Colonic mucosa (tissue), 4 donors: ENCODE measurements around the gene LRRFIP1. TPM values are rescaled to one million over a fixed set of nuclear protein-coding genes. Genes with fewer than 3 reads are reported as not detected.

ENCODE experiments used
- DNase-seq: peaks from one replicate; pipeline ENCODE4 v3.0.0-alpha.2; 2020
- H3K27ac ChIP-seq: fragments of 200-600 bp; one replicate; pipeline ENCODE4 v1.8.0; 2021
- H3K27me3 ChIP-seq: fragments of 200-600 bp; one replicate; pipeline ENCODE4 v1.8.0; 2021
- H3K36me3 ChIP-seq: fragments of 200-600 bp; one replicate; pipeline ENCODE4 v1.8.0; 2021
- H3K4me1 ChIP-seq: fragments of 200-600 bp; one replicate; pipeline ENCODE4 v1.8.0; 2021; ENCODE audit warnings: mild to moderate bottlenecking
- H3K4me3 ChIP-seq: fragments of 200-600 bp; one replicate; pipeline ENCODE4 v1.8.0; 2021
- H3K9ac ChIP-seq, 2 donors: one replicate each; pipeline ENCODE4 v1.7.0; 2013; ENCODE audit warnings: control low read depth in 2 of 2, low read depth in 2 of 2, low read length in 2 of 2
- H3K9me3 ChIP-seq: fragments of 200-600 bp; one replicate; pipeline ENCODE4 v1.8.0; 2021
- CTCF ChIP-seq: fragments of 200-600 bp; IDR thresholded peaks from one replicate; pipeline ENCODE4 v1.8.0; 2022; ENCODE audit warnings: antibody characterized with exemption, mild to moderate bottlenecking
- intact Hi-C: fragments of 100-400 bp; cut with DNase I; formaldehyde crosslinking; loops from one replicate; pipeline ENCODE4 v1.14.1; 2022
- total RNA-seq, 2 donors: library from RNA; stranded (reverse); fragmentation: NEBNext Ultra II Directional in 1 of 2; extraction: Animal tissue kit (Norgen Biotek cat#: 25700) in 1 of 2; gene quantifications; one replicate each; pipeline ENCODE4 v1.2.1, GENCODE V29; 2021
- donor health status: healthy.
- donor health status: DM: no; HTN: no; CAD: no.
- donor health status: DM: no; HTN: no; CAD: no.

LRRFIP1 gene
- total RNA-seq, 2 donors from 2014 or later, result 114 to 133 TPM

GRCh38 chr2:237744270-237744612, 116.9 kb downstream of the LRRFIP1 start:
- no peak for TF ChIP-seq CTCF
- Histone ChIP-seq H3K27ac (peak overlapping the region; percentile 43), H3K27me3 (no peaks in the 10 kb centered on the region), H3K36me3 (peaks cover 3% of the 10 kb centered on the region), H3K4me3 (no peak overlapping the region), H3K9me3 (no peaks in the 10 kb centered on the region), H3K4me1 (peaks cover 12% of the 10 kb centered on the region), H3K9ac (peak overlapping the region in 1 of 2 donors; percentile 13)
- DNase-seq, result no peak
- intact Hi-C loops, result loop anchor here (5.0 to 10.0 kb wide), 2 partner anchors 147 to 229 kb away; no protein-coding TSS in a partner anchor

DNA sequence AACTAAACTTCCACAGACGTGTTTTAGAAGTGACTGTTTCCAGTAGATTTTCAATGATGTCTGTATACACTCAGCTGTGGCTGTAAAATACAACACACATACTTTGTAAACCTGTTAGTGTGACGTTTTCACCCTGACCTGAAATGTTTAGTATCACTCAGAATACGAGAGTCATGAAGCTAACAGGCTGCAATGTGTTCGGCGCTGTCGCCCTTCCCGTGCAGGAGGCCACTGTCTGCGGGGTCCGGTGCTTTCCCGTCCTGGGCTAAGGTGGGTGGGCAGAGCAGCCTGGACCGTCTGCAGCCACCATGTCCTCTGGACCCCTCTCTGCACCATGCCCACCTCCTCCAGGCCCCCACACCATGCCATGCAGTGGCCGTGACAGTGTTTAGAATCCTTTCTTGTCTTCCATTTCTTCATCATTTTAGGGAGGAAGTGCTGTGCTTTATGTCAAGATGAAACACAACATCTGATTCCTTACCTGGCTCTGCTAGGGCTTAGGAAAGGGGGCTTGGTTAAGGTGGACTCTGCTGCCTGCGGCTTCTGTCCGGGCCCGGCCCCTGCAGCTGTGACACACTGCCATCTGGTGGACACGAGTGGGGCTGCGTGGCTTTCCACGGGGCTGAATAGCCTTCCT, 117.3 kb downstream of the LRRFIP1 start:
- Histone ChIP-seq H3K4me3 (no peak overlapping the region), H3K27me3 (no peaks in the 10 kb centered on the region), H3K4me1 (peaks cover 12% of the 10 kb centered on the region), H3K9ac (no peak overlapping the region), H3K27ac (no peak overlapping the region), H3K9me3 (no peaks in the 10 kb centered on the region), H3K36me3 (peaks cover 6% of the 10 kb centered on the region)
- TF ChIP-seq CTCF, result peak; percentile 98
- intact Hi-C loops, result loop anchor here (1.0 to 10.0 kb wide), 3 partner anchors 71 to 230 kb away; no protein-coding TSS in a partner anchor
- peak; percentile 80 for DNase-seq

DNA sequence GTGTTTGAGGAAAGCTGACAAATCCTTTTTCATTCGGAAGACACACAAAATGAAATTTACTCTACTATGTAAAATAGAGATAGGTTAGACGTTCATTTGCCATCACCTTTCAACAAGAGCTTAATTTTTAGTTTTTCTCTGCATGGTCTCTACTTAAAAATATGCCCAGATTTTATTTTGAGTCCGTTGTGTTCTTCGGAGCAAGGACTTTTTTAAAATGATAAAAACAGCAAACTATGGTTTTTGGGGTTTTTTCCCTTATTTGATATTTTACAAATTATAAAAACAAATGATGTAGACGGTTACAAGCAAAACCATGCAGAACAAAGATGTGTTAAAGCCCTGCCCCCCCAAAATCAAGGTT, 117.8 kb downstream of the LRRFIP1 start:
- peak; percentile 7 for TF ChIP-seq CTCF
- Histone ChIP-seq H3K4me3 (no peak overlapping the region), H3K9ac (no peak overlapping the region), H3K36me3 (peaks cover 6% of the 10 kb centered on the region), H3K4me1 (peaks cover 12% of the 10 kb centered on the region), H3K9me3 (no peaks in the 10 kb centered on the region), H3K27ac (no peak overlapping the region), H3K27me3 (no peaks in the 10 kb centered on the region)
- DNase-seq, result no peak
- intact Hi-C loops, result loop anchor here (1.0 to 10.0 kb wide), 2 partner anchors 72 to 230 kb away; no protein-coding TSS in a partner anchor

GRCh38 chr2:237746302-237747080, 119.1 kb downstream of the LRRFIP1 start:
- Histone ChIP-seq H3K4me1 (peaks cover 5% of the 10 kb centered on the region), H3K9me3 (no peaks in the 10 kb centered on the region), H3K27ac (no peak overlapping the region), H3K9ac (no peak overlapping the region), H3K27me3 (no peaks in the 10 kb centered on the region), H3K36me3 (peaks cover 6% of the 10 kb centered on the region), H3K4me3 (no peak overlapping the region)
- DNase-seq, result no peak
- intact Hi-C loops, result loop anchor here (10.0 kb wide), 1 partner anchor 232 kb away; no protein-coding TSS in a partner anchor
- no peak for TF ChIP-seq CTCF

DNA sequence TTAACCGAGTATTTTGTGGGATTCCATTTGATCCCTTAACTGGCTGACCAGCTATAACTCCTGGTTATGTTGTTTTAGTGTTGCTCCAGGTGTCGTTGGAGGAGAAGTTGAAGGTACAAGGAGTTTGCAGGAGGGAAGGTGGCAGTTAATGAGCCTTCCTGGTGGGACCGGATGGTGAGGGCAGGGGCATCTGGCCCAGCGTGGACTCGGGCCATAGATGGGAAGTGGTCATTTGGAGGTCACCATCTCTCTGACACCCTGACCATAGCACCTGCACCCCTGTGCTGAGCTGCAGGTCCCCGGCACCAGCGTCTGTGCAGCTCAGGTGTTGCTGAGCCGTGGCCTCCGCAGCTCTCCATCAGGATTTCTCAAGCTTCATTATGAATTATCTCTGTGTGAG, 119.8 kb downstream of the LRRFIP1 start:
- Histone ChIP-seq H3K36me3 (peaks cover 6% of the 10 kb centered on the region), H3K9me3 (no peaks in the 10 kb centered on the region)

More for the DNA sequence above, 119.8 kb downstream of the LRRFIP1 start:
- Histone ChIP-seq H3K4me3 (no peak overlapping the region), H3K4me1 (peaks cover 4% of the 10 kb centered on the region), H3K9ac (no peak overlapping the region), H3K27me3 (no peaks in the 10 kb centered on the region), H3K27ac (no peak overlapping the region)
- intact Hi-C loops, result loop anchor here (10.0 kb wide), 1 partner anchor 232 kb away; no protein-coding TSS in a partner anchor
- no peak for TF ChIP-seq CTCF
- no peak for DNase-seq
